ENCODE results near the gene PLTP.

DNA sequence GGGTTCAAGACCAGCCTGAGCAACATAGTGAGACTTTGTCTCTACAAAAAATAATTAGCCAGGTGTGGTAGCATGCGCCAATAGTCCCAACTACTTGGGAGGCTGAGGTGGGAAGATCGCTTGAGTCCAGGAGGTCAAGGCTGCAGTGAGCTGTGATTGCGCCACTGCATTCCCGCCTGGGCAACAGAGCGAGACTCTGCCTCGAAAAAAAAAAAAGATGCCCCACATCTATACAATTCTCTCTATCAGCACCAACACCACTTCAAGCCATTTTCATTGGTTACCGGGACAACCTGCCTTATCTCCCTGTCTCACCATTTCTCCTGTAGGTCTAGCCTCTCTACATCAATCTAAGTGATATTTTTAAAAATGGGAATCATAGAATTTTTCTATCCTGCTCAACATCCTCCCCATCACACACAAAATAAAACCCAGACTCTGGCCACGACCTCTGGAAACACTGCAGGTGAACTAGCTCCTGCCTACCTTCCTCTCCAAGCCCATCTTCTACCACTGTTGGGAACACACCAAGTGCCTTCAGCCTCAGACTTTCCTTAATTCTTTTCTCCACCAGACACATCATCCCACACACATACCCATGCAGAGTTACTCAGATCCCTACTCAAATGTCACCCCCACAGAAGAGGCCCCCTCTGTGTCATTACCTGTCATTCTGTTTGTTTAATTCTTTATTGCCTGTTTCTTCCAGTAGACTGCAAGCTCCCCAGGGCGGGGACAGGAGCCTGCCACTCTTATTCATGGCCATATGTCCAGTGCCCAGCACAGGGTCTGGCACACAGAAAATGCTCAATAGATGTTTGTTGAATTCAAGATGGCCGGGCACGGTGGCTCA, 9.6 kb upstream of the PLTP start:
- TF ChIP-seq, protein P1, sequence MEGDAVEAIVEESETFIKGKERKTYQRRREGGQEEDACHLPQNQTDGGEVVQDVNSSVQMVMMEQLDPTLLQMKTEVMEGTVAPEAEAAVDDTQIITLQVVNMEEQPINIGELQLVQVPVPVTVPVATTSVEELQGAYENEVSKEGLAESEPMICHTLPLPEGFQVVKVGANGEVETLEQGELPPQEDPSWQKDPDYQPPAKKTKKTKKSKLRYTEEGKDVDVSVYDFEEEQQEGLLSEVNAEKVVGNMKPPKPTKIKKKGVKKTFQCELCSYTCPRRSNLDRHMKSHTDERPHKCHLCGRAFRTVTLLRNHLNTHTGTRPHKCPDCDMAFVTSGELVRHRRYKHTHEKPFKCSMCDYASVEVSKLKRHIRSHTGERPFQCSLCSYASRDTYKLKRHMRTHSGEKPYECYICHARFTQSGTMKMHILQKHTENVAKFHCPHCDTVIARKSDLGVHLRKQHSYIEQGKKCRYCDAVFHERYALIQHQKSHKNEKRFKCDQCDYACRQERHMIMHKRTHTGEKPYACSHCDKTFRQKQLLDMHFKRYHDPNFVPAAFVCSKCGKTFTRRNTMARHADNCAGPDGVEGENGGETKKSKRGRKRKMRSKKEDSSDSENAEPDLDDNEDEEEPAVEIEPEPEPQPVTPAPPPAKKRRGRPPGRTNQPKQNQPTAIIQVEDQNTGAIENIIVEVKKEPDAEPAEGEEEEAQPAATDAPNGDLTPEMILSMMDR (IDR thresholded peaks at IDR 0.05), result no peak
- no peak for TF ChIP-seq POLR2A (IDR thresholded peaks at IDR 0.05)
